GM23338 (cell line): ENCODE results near the gene BCKDHA. TPM values are rescaled to one million over a fixed set of nuclear protein-coding genes. Genes with fewer than 3 reads are reported as not detected.

Experiments
- ATAC-seq: fragments of 200-7000 bp; cut with Tn5 transposase; 3 replicates; pipeline ENCODE4 v1.9.1; 2020
- DNase-seq: peaks from one replicate; pipeline ENCODE4 v3.0.0-alpha.2; 2015; ENCODE audit warnings: low spot score
- H2AFZ ChIP-seq: fragments of 200-600 bp; sonication (generic); 2 replicates; pipeline ENCODE4 v1.8.0; 2016; ENCODE audit warnings: antibody characterized with exemption, mild to moderate bottlenecking, moderate library complexity
- H3F3A ChIP-seq: fragments of 200-600 bp; sonication (generic); replicated peaks from 2 replicates; pipeline ENCODE4 v1.8.0; 2017; ENCODE audit warnings: antibody characterized with exemption, mixed run types, low read depth
- H3K27ac ChIP-seq: fragments of 200-600 bp; sonication (generic); 2 replicates; pipeline ENCODE4 v1.6.1; 2016; ENCODE audit warnings: low read depth
- H3K27me3 ChIP-seq: fragments of 200-600 bp; sonication (generic); 2 replicates; pipeline ENCODE4 v1.8.0; 2016; ENCODE audit warnings: mild to moderate bottlenecking, mixed run types, moderate library complexity; ENCODE audit not compliant: insufficient read depth
- H3K36me3 ChIP-seq: fragments of 200-600 bp; sonication (generic); 2 replicates; pipeline ENCODE4 v1.8.0; 2016; ENCODE audit warnings: mild to moderate bottlenecking; ENCODE audit not compliant: insufficient read depth
- H3K4me1 ChIP-seq: fragments of 200-600 bp; sonication (generic); 2 replicates; pipeline ENCODE4 v1.8.0; 2016; ENCODE audit warnings: mild to moderate bottlenecking, moderate library complexity; ENCODE audit not compliant: insufficient read depth
- H3K4me2 ChIP-seq: fragments of 200-600 bp; sonication (generic); 2 replicates; pipeline ENCODE4 v1.7.1; 2017; ENCODE audit warnings: mixed run types
- H3K4me3 ChIP-seq: fragments of 200-600 bp; sonication (generic); 2 replicates; pipeline ENCODE4 v1.6.1; 2016; ENCODE audit warnings: mixed run types
- H3K79me2 ChIP-seq: fragments of 200-600 bp; sonication (generic); replicated peaks from 2 replicates; pipeline ENCODE4 v1.8.0; 2017; ENCODE audit warnings: mild to moderate bottlenecking; ENCODE audit not compliant: insufficient read depth
- H3K9me2 ChIP-seq: fragments of 200-600 bp; sonication (generic); 2 replicates; pipeline ENCODE4 v1.8.0; 2017; ENCODE audit not compliant: insufficient read depth
- H4K20me1 ChIP-seq: fragments of 200-600 bp; sonication (generic); replicated peaks from 2 replicates; pipeline ENCODE4 v1.8.0; 2017; ENCODE audit warnings: mild to moderate bottlenecking; ENCODE audit not compliant: insufficient read depth
- H3K27ac Mint-ChIP-seq: 2 replicates; pipeline ENCODE4 v1.8.0; 2020; ENCODE audit warnings: inconsistent platforms, mild to moderate bottlenecking, moderate library complexity, mixed read lengths
- H3K27me3 Mint-ChIP-seq: 3 replicates; pipeline ENCODE4 v1.8.0; 2022; ENCODE audit warnings: low read depth, mild to moderate bottlenecking, moderate library complexity, mixed read lengths, inconsistent platforms; ENCODE audit not compliant: insufficient read depth, poor library complexity
- H3K36me3 Mint-ChIP-seq: 3 replicates; pipeline ENCODE4 v1.8.0; 2021; ENCODE audit warnings: low read depth, mild to moderate bottlenecking, inconsistent platforms, moderate library complexity, mixed read lengths
- H3K4me1 Mint-ChIP-seq: 3 replicates; pipeline ENCODE4 v1.8.0; 2020; ENCODE audit warnings: mild to moderate bottlenecking, inconsistent platforms, mixed read lengths
- H3K4me3 Mint-ChIP-seq: 3 replicates; pipeline ENCODE4 v1.8.0; 2021; ENCODE audit warnings: moderate library complexity, mild to moderate bottlenecking, inconsistent platforms, mixed read lengths
- H3K9me3 Mint-ChIP-seq: 3 replicates; pipeline ENCODE4 v1.8.0; 2020; ENCODE audit warnings: moderate library complexity, mild to moderate bottlenecking, inconsistent platforms, mixed read lengths
- EZH2 ChIP-seq: fragments of 200-600 bp; sonication (generic); IDR thresholded peaks from one replicate; pipeline ENCODE4 v1.8.0; 2017; ENCODE audit warnings: antibody characterized with exemption, mild to moderate bottlenecking, low read depth; ENCODE audit not compliant: unreplicated experiment
- EZH2phosphoT487 ChIP-seq: fragments of 200-600 bp; sonication (generic); IDR thresholded peaks from one replicate; pipeline ENCODE4 v1.8.1; 2018; ENCODE audit warnings: antibody characterized with exemption; ENCODE audit not compliant: unreplicated experiment
- NANOG ChIP-seq: IDR thresholded peaks from 2 replicates; pipeline ENCODE4 v1.6.1; 2016; ENCODE audit warnings: antibody characterized with exemption, borderline replicate concordance
- STAT1 ChIP-seq: IDR thresholded peaks from one replicate; pipeline ENCODE4 v1.6.1; 2016; ENCODE audit warnings: antibody characterized with exemption; ENCODE audit not compliant: unreplicated experiment
- ZNF114 ChIP-seq: fragments of 250-450 bp; sonication (Bioruptor Pico); IDR thresholded peaks from 2 replicates; pipeline ENCODE4 v1.5.0; 2020; ENCODE audit warnings: mild to moderate bottlenecking, moderate library complexity
- ZNF462 ChIP-seq: fragments of 250-450 bp; sonication (Bioruptor Pico); IDR thresholded peaks from 2 replicates; pipeline ENCODE4 v1.5.0; 2020; ENCODE audit warnings: mild to moderate bottlenecking, moderate library complexity
- polyA plus RNA-seq: library from polyadenylated mRNA; unstranded; fragments of >200 nt; fragmentation: Nextera tagmentation; extraction: Ambion mirVana; gene quantifications from 2 replicates; pipeline ENCODE4 v1.2.1, GENCODE V29; 2016
- total RNA-seq: library from RNA; depleted of rRNA; stranded (reverse); fragments of >200 nt; shearing (Covaris generic); gene quantifications from 2 replicates; pipeline ENCODE4 v1.2.3, GENCODE V29; 2014

The BCKDHA gene
- total and polyA plus RNA-seq, 2 experiments from 2014 or later, result 15.0 to 42.4 TPM

GRCh38 chr19:41455936-41456335, 58.3 kb downstream of the BCKDHA start (continued):
- TF ChIP-seq ZNF462, result no peak

- H3K4me1 ChIP-seq, result no peaks in the 10 kb centered on the region
- no peak overlapping the region for H3K27ac ChIP-seq
- no peak overlapping the region for H2AFZ ChIP-seq
- DNase-seq (no peak), ATAC-seq (no peak)
- H4K20me1 ChIP-seq, result no peaks in the 10 kb centered on the region
- no peaks in the 10 kb centered on the region for H3K9me2 ChIP-seq
- peaks cover 4% of the 10 kb centered on the region for H3K27me3 Mint-ChIP-seq
- H3K4me3 Mint-ChIP-seq, result no peak overlapping the region
- no peaks in the 10 kb centered on the region for H3K9me3 Mint-ChIP-seq
- no peaks in the 10 kb centered on the region for H3K36me3 Mint-ChIP-seq
- no peaks in the 10 kb centered on the region for H3K4me1 Mint-ChIP-seq
- no peak overlapping the region for H3K4me2 ChIP-seq
- H3K27ac Mint-ChIP-seq, result no peak overlapping the region
- H3F3A ChIP-seq, result no peaks in the 10 kb centered on the region
- no peak overlapping the region for H3K4me3 ChIP-seq
- H3K27me3 ChIP-seq, result no peaks in the 10 kb centered on the region
- no peaks in the 10 kb centered on the region for H3K79me2 ChIP-seq
- H3K36me3 ChIP-seq, result no peaks in the 10 kb centered on the region
- TF ChIP-seq NANOG (no peak), ZNF462 (no peak), EZH2phosphoT487 (no peak), EZH2 (no peak), ZNF114 (CRISPR knock-in tag) (no peak), STAT1 (no peak)
Measured at GRCh38 chr19:41456342-41456918, 58.8 kb downstream of the BCKDHA start.
